HG03457 (cell line): ENCODE measurements around the gene FAM200A.
"Not testable (repeated sequence)": the region's sequence is repeated elsewhere in the genome, so short reads cannot be mapped to it uniquely, and the experiment has no call there.

Source experiments
- ATAC-seq: cut with Tn5 transposase; IDR thresholded peaks from one replicate; pipeline ENCODE4 v1.9.1; 2021; ENCODE audit warnings: moderate number of reproducible peaks; ENCODE audit not compliant: unreplicated experiment

FAM200A gene

DNA sequence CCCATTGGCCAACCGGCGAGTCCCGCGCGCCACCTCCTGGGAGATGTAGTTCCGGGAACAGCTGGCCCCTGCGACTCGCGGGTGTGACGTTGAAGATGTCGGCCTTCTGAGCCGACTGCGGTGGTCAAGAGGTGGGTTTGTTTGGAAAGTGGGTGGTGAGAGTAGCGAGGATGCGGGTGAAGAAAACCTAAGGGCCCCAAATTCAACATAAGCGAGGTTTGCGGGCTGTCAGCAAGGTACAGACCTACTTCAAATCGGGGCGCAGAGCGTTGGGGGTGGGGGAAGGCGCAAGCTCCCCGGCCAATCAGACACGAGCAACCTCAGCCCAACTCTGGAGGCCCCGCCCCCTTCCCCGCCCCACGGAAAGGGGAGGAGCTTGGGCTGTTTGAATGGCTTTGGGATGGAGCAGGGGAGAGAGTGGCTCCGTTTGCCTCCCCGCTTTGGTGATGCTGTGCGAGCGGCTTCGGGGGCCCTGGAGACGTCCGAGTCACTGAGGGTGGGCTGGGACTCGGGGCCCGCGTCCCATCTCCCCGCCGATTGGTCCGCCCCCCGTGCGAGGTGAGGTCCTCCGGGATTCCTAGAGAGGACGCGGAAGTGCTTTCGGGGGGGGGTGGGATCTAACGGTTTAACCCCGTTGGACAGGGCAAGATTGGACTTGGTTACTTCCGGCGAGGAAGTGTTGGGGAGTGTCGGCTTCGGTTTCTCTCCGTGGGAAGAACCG, 47.2 kb downstream of the FAM200A start, which contains the start of gene ZKSCAN5:
Gene ZKSCAN5, plus strand, starts transcription at position 60 of the 721 bp plus-strand sequence. CDS start 1,383 bp downstream, outside the sequence.
- ATAC-seq: peak; percentile 60

DNA sequence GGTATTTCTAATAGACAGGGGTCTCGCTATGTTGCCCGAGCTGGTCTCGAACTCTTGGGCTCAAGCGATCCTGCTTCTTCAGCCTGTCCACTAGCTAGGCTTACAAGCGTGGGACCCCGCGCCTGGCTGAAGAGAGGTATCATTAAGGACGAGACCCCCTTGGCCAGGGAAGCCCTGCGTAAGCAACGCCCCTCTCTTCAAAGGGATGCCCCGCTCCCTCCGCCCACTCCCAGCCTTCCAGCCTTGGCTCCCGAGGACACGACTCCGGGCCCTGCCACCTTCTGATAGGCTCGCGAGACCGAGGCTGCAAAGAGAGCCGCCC, 47.7 kb downstream of the FAM200A start:
- no peak for ATAC-seq

- ATAC-seq: not testable (repeated sequence)
These were observed 50.7 kb downstream of the FAM200A start for GRCh38 chr7:99501236-99501635.

DNA sequence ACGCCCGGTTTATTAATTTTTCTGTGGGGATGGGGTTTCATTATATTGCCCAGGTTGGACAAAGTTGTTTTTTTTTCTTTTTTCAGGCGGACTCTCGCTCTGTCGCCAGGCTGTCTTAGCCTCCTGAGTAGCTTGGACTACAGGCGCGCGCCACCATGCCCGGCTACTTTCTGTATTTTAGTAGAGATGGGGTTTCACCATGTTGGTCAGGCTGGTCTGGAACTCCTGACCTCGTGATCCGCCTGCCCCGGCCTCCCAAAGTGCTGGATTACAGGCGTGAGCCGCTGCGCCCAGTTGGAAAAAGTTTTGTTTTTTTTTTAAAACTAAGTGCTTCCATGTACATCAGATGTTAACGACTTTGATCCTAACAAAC, 51.3 kb downstream of the FAM200A start:
- no peak for ATAC-seq

- ATAC-seq: peak; percentile 41
These were observed 51.9 kb downstream of the FAM200A start, which contains the start of gene ZNF394 for GRCh38 chr7:99499721-99500636. ZNF394 (minus strand) TSS chr7:99500281; CDS start chr7:99500093, 188 bp downstream.

DNA sequence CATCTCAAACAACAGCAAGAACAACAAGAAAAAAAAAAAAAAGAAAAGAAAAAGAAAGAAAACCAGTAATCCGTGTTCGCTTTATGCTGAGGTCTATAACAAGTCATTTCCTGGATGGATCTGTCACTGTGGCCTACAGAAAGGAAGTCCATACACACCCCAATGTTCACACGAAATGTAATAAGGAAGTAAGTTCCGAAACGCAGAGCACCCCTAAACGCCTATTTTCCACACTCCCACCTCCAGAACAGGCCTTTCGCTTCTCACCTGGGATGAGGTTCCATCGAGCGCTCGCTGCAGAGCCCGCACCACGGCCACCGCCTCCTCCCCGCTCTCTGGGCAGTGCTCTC, 52.6 kb downstream of the FAM200A start:
- no peak for ATAC-seq

- ATAC-seq: no peak
These were observed 53.4 kb downstream of the FAM200A start for GRCh38 chr7:99498546-99498944.

DNA sequence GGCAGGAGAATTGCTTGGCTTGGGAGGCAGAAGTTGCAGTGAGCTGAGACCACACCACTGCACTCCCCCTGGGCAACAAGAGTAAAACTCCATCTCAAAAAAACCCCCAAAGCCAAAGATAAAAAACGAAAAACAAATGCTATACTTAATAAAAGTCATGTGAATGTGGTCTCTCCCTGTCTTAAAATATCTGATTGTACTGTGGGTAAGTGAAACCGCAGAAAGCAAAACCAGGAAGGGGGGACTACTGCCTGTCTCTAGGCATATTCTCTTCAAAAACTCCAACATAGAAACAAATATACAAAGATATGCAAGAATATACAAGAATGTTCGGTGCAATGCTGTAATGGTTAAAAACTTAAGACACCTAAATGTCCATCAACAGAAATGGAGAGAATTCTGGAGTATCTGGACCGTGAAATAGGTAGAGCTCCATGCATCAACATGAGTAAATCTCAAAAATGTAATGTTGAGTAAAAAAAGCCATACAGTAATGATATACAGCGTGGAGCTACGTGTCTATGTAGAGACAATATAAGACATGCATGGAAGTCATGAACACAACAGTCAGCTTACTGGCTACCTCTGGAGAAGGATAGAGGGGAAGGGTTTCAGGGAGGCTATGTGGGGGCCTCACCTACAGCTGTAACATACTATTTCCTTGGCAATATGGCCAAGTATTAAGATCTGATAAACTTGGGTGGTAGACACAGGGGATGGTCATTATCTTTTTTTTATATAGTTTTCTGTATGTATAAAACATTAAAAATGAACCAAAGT, 54.0 kb downstream of the FAM200A start:
- ATAC-seq: no peak
